ENCODE data around the gene CELSR1. TPM values are rescaled to one million over a fixed set of nuclear protein-coding genes. Genes with fewer than 3 reads are reported as not detected.

Gene CELSR1
- total RNA-seq, 1 donor from 2014 or later = 7.7 TPM

- TF ChIP-seq CTCF (IDR thresholded peaks at IDR 0.05; ENCODE audit: unreplicated experiment) = no peak
Observed at GRCh38 chr22:46525389-46526243, 11.8 kb downstream of the CELSR1 start.

GRCh38 chr22:46524203-46524740 is 13.1 kb downstream of the CELSR1 start:
- TF ChIP-seq CTCF (IDR thresholded peaks at IDR 0.05; ENCODE audit: unreplicated experiment) = no peak

More at GRCh38 chr22:46525389-46526243, 11.8 kb downstream of the CELSR1 start:
- no peak for DNase-seq (ENCODE audit: low spot score)
- H3K9me3 Mint-ChIP-seq (ENCODE audit: unreplicated experiment) = no peaks in the 10 kb centered on the region
- H3K27ac Mint-ChIP-seq (ENCODE audit: unreplicated experiment) = no peak overlapping the region
- H3K27me3 Mint-ChIP-seq (ENCODE audit: unreplicated experiment) = peaks cover 4% of the 10 kb centered on the region
- no peaks in the 10 kb centered on the region for H3K36me3 Mint-ChIP-seq (ENCODE audit: low read depth, unreplicated experiment)
- no peak overlapping the region for H3K4me3 Mint-ChIP-seq (ENCODE audit: unreplicated experiment)
- H3K4me1 Mint-ChIP-seq (ENCODE audit: unreplicated experiment) = peaks cover 5% of the 10 kb centered on the region

GRCh38 chr22:46522797-46523196 is 14.6 kb downstream of the CELSR1 start:
- no peaks in the 10 kb centered on the region for H3K36me3 Mint-ChIP-seq (ENCODE audit: low read depth, unreplicated experiment)
- H3K27me3 Mint-ChIP-seq (ENCODE audit: unreplicated experiment) = peaks cover 4% of the 10 kb centered on the region
- no peaks in the 10 kb centered on the region for H3K4me1 Mint-ChIP-seq (ENCODE audit: unreplicated experiment)
- no peaks in the 10 kb centered on the region for H3K9me3 Mint-ChIP-seq (ENCODE audit: unreplicated experiment)
- H3K4me3 Mint-ChIP-seq (ENCODE audit: unreplicated experiment) = no peak overlapping the region
- TF ChIP-seq CTCF (IDR thresholded peaks at IDR 0.05; ENCODE audit: unreplicated experiment) = no peak
- no peak for DNase-seq (ENCODE audit: low spot score)
- no peak overlapping the region for H3K27ac Mint-ChIP-seq (ENCODE audit: unreplicated experiment)

More at GRCh38 chr22:46524203-46524740, 13.1 kb downstream of the CELSR1 start:
- no peak for DNase-seq (ENCODE audit: low spot score)
- H3K9me3 Mint-ChIP-seq (ENCODE audit: unreplicated experiment) = no peaks in the 10 kb centered on the region
- no peak overlapping the region for H3K4me3 Mint-ChIP-seq (ENCODE audit: unreplicated experiment)
- peaks cover 4% of the 10 kb centered on the region for H3K27me3 Mint-ChIP-seq (ENCODE audit: unreplicated experiment)
- no peak overlapping the region for H3K27ac Mint-ChIP-seq (ENCODE audit: unreplicated experiment)
- peaks cover 5% of the 10 kb centered on the region for H3K4me1 Mint-ChIP-seq (ENCODE audit: unreplicated experiment)
- H3K36me3 Mint-ChIP-seq (ENCODE audit: low read depth, unreplicated experiment) = no peaks in the 10 kb centered on the region

- H3K36me3 Mint-ChIP-seq (ENCODE audit: low read depth, unreplicated experiment) = no peaks in the 10 kb centered on the region
- DNase-seq (ENCODE audit: low spot score) = no peak
- H3K4me3 Mint-ChIP-seq (ENCODE audit: unreplicated experiment) = no peak overlapping the region
- no peaks in the 10 kb centered on the region for H3K9me3 Mint-ChIP-seq (ENCODE audit: unreplicated experiment)
- peaks cover 4% of the 10 kb centered on the region for H3K27me3 Mint-ChIP-seq (ENCODE audit: unreplicated experiment)
- no peak for TF ChIP-seq CTCF (IDR thresholded peaks at IDR 0.05; ENCODE audit: unreplicated experiment)
- H3K27ac Mint-ChIP-seq (ENCODE audit: unreplicated experiment) = no peak overlapping the region
- peaks cover 4% of the 10 kb centered on the region for H3K4me1 Mint-ChIP-seq (ENCODE audit: unreplicated experiment)
Observed at GRCh38 chr22:46521994-46522393, 15.4 kb downstream of the CELSR1 start.

GRCh38 chr22:46520880-46521279 is 16.5 kb downstream of the CELSR1 start:
- Mint-ChIP-seq H3K4me3 (ENCODE audit: unreplicated experiment) (no peak overlapping the region), H3K27me3 (ENCODE audit: unreplicated experiment) (peaks cover 2% of the 10 kb centered on the region), H3K36me3 (ENCODE audit: low read depth, unreplicated experiment) (no peaks in the 10 kb centered on the region), H3K9me3 (ENCODE audit: unreplicated experiment) (no peaks in the 10 kb centered on the region), H3K27ac (ENCODE audit: unreplicated experiment) (no peak overlapping the region), H3K4me1 (ENCODE audit: unreplicated experiment) (peaks cover 4% of the 10 kb centered on the region)
- no peak for TF ChIP-seq CTCF (IDR thresholded peaks at IDR 0.05; ENCODE audit: unreplicated experiment)
- DNase-seq (ENCODE audit: low spot score) = no peak

Data from endothelial cell (in vitro differentiated cells).